ENCODE data around the gene PSMA4.
"Not testable (repeated sequence)": the region's sequence is repeated elsewhere in the genome, so short reads cannot be mapped to it uniquely, and the experiment has no call there.

The PSMA4 gene

GRCh38 chr15:78536134-78536533, 4.1 kb upstream of the PSMA4 start:
- H3K4me3 ChIP-seq (ENCODE audit: insufficient read depth in 1 of 2, low read depth in 1 of 2, low read length in 2 of 2): no peak overlapping the region
- H4K8ac ChIP-seq (ENCODE audit: low read length): no peak overlapping the region
- H3K9ac ChIP-seq (ENCODE audit: low read length): no peak overlapping the region
- H2BK5ac ChIP-seq (ENCODE audit: low read depth, low read length, poor library complexity, severe bottlenecking): no peak overlapping the region
- no peak overlapping the region for H3K18ac ChIP-seq (ENCODE audit: low read depth in 1 of 2, low read length in 2 of 2)
- H2BK15ac ChIP-seq (ENCODE audit: low read depth, poor library complexity, severe bottlenecking): no peak overlapping the region
- H3K27me3 ChIP-seq (ENCODE audit: control insufficient read depth in 1 of 2, insufficient read depth in 1 of 2, low read length in 2 of 2): no peaks in the 10 kb centered on the region
- no peak overlapping the region for H3K14ac ChIP-seq (ENCODE audit: low read length in 2 of 2)
- H3K79me1 ChIP-seq (replicated peaks; ENCODE audit: low read length, poor library complexity, severe bottlenecking): no peaks in the 10 kb centered on the region
- no peak overlapping the region for H2BK120ac ChIP-seq (ENCODE audit: low read depth, low read length)
- no peak overlapping the region for H3K23ac ChIP-seq (ENCODE audit: low read length in 2 of 2)
- 79% methylated on average over 1 of the region's 1 CpG for WGBS
- H3K4ac ChIP-seq (ENCODE audit: low read depth in 1 of 2, low read length in 2 of 2): no peak overlapping the region
- no peak overlapping the region for H3K27ac ChIP-seq (ENCODE audit: low read length, poor library complexity, severe bottlenecking)
- no peaks in the 10 kb centered on the region for H3K36me3 ChIP-seq (ENCODE audit: control insufficient read depth in 1 of 2, insufficient read depth in 2 of 2, low read depth in 1 of 2, low read length in 2 of 2)
- H3K4me2 ChIP-seq (ENCODE audit: low read length, poor library complexity, severe bottlenecking): no peak overlapping the region
- H2AK5ac ChIP-seq (ENCODE audit: low read length, severe bottlenecking): no peak overlapping the region
- no peak overlapping the region for H2BK12ac ChIP-seq (ENCODE audit: low read length in 2 of 2)
- DNase-seq: peak; percentile 56
- no peak overlapping the region for H4K91ac ChIP-seq (ENCODE audit: low read length)
- H3K9me3 ChIP-seq (ENCODE audit: control insufficient read depth, low read length): no peaks in the 10 kb centered on the region
- no peak overlapping the region for H2AFZ ChIP-seq (ENCODE audit: low read depth, low read length)
- no peaks in the 10 kb centered on the region for H3K4me1 ChIP-seq (ENCODE audit: control insufficient read depth, insufficient read depth, low read depth, low read length)

GRCh38 chr15:78537266-78537905, 2.9 kb upstream of the PSMA4 start:
- Histone ChIP-seq H3K79me1 (replicated peaks; ENCODE audit: low read length, poor library complexity, severe bottlenecking) (peaks cover 2% of the 10 kb centered on the region), H3K4me1 (ENCODE audit: control insufficient read depth, insufficient read depth, low read depth, low read length) (no peaks in the 10 kb centered on the region)

GRCh38 chr15:78538358-78538757, 1.9 kb upstream of the PSMA4 start:
- no peak overlapping the region for H3K14ac ChIP-seq (ENCODE audit: low read length in 2 of 2)
- DNase-seq: no peak
- no peak overlapping the region for H3K4me2 ChIP-seq (ENCODE audit: low read length, poor library complexity, severe bottlenecking)
- H2BK15ac ChIP-seq (ENCODE audit: low read depth, poor library complexity, severe bottlenecking): no peak overlapping the region
- no peak overlapping the region for H3K27ac ChIP-seq (ENCODE audit: low read length, poor library complexity, severe bottlenecking)
- H2BK120ac ChIP-seq (ENCODE audit: low read depth, low read length): no peak overlapping the region
- no peak overlapping the region for H2BK5ac ChIP-seq (ENCODE audit: low read depth, low read length, poor library complexity, severe bottlenecking)
- no peak overlapping the region for H3K23ac ChIP-seq (ENCODE audit: low read length in 2 of 2)
- no peak overlapping the region for H3K4ac ChIP-seq (ENCODE audit: low read depth in 1 of 2, low read length in 2 of 2)
- no peaks in the 10 kb centered on the region for H3K27me3 ChIP-seq (ENCODE audit: control insufficient read depth in 1 of 2, insufficient read depth in 1 of 2, low read length in 2 of 2)
- H4K8ac ChIP-seq (ENCODE audit: low read length): no peak overlapping the region
- H3K4me3 ChIP-seq (ENCODE audit: insufficient read depth in 1 of 2, low read depth in 1 of 2, low read length in 2 of 2): no peak overlapping the region
- H3K18ac ChIP-seq (ENCODE audit: low read depth in 1 of 2, low read length in 2 of 2): no peak overlapping the region
- no peaks in the 10 kb centered on the region for H3K9me3 ChIP-seq (ENCODE audit: control insufficient read depth, low read length)
- no peak overlapping the region for H2AFZ ChIP-seq (ENCODE audit: low read depth, low read length)
- H3K9ac ChIP-seq (ENCODE audit: low read length): no peak overlapping the region
- no peak overlapping the region for H2BK12ac ChIP-seq (ENCODE audit: low read length in 2 of 2)
- peaks cover 8% of the 10 kb centered on the region for H3K79me1 ChIP-seq (replicated peaks; ENCODE audit: low read length, poor library complexity, severe bottlenecking)
- 100% methylated on average over 1 of the region's 1 CpG for WGBS
- H3K36me3 ChIP-seq (ENCODE audit: control insufficient read depth in 1 of 2, insufficient read depth in 2 of 2, low read depth in 1 of 2, low read length in 2 of 2): peaks cover 3 to 17% of the 10 kb centered on the region in 2 experiments
- H4K91ac ChIP-seq (ENCODE audit: low read length): no peak overlapping the region
- no peak overlapping the region for H2AK5ac ChIP-seq (ENCODE audit: low read length, severe bottlenecking)
- peaks cover 3% of the 10 kb centered on the region for H3K4me1 ChIP-seq (ENCODE audit: control insufficient read depth, insufficient read depth, low read depth, low read length)

More at GRCh38 chr15:78537266-78537905, 2.9 kb upstream of the PSMA4 start:
- Histone ChIP-seq H2BK5ac (ENCODE audit: low read depth, low read length, poor library complexity, severe bottlenecking) (no peak overlapping the region), H3K4me2 (ENCODE audit: low read length, poor library complexity, severe bottlenecking) (no peak overlapping the region), H3K36me3 (ENCODE audit: control insufficient read depth in 1 of 2, insufficient read depth in 2 of 2, low read depth in 1 of 2, low read length in 2 of 2) (peaks cover 0 to 7% of the 10 kb centered on the region in 2 experiments), H3K4ac (ENCODE audit: low read depth in 1 of 2, low read length in 2 of 2) (no peak overlapping the region), H2AFZ (ENCODE audit: low read depth, low read length) (no peak overlapping the region), H3K23ac (ENCODE audit: low read length in 2 of 2) (no peak overlapping the region), H3K27me3 (ENCODE audit: control insufficient read depth in 1 of 2, insufficient read depth in 1 of 2, low read length in 2 of 2) (no peaks in the 10 kb centered on the region), H2BK120ac (ENCODE audit: low read depth, low read length) (no peak overlapping the region), H3K9ac (ENCODE audit: low read length) (peak overlapping the region; percentile 52), H2BK15ac (ENCODE audit: low read depth, poor library complexity, severe bottlenecking) (no peak overlapping the region), H2AK5ac (ENCODE audit: low read length, severe bottlenecking) (no peak overlapping the region), H3K4me3 (ENCODE audit: insufficient read depth in 1 of 2, low read depth in 1 of 2, low read length in 2 of 2) (no peak overlapping the region), H2BK12ac (ENCODE audit: low read length in 2 of 2) (no peak overlapping the region), H3K14ac (ENCODE audit: low read length in 2 of 2) (no peak overlapping the region), H3K9me3 (ENCODE audit: control insufficient read depth, low read length) (no peaks in the 10 kb centered on the region), H3K18ac (ENCODE audit: low read depth in 1 of 2, low read length in 2 of 2) (no peak overlapping the region), H4K8ac (ENCODE audit: low read length) (no peak overlapping the region), H3K27ac (ENCODE audit: low read length, poor library complexity, severe bottlenecking) (no peak overlapping the region), H4K91ac (ENCODE audit: low read length) (no peak overlapping the region)
- DNase-seq: no peak
- 87% methylated on average over 4 of the region's 5 CpGs for WGBS

- H3K27me3 ChIP-seq (ENCODE audit: control insufficient read depth in 1 of 2, insufficient read depth in 1 of 2, low read length in 2 of 2); H3K23ac ChIP-seq (ENCODE audit: low read length in 2 of 2); H3K9me3 ChIP-seq (ENCODE audit: control insufficient read depth, low read length); H4K8ac ChIP-seq (ENCODE audit: low read length); DNase-seq; H2BK15ac ChIP-seq (ENCODE audit: low read depth, poor library complexity, severe bottlenecking); H2BK120ac ChIP-seq (ENCODE audit: low read depth, low read length); H4K91ac ChIP-seq (ENCODE audit: low read length); H2BK12ac ChIP-seq (ENCODE audit: low read length in 2 of 2); H3K4me1 ChIP-seq (ENCODE audit: control insufficient read depth, insufficient read depth, low read depth, low read length); H2BK5ac ChIP-seq (ENCODE audit: low read depth, low read length, poor library complexity, severe bottlenecking); H2AK5ac ChIP-seq (ENCODE audit: low read length, severe bottlenecking): not testable (repeated sequence)
- Histone ChIP-seq H3K27ac (ENCODE audit: low read length, poor library complexity, severe bottlenecking) (peak overlapping the region; percentile 14), H3K4me2 (ENCODE audit: low read length, poor library complexity, severe bottlenecking) (peak overlapping the region; percentile 96), H3K14ac (ENCODE audit: low read length in 2 of 2) (peak overlapping the region in 1 of 2 experiments; percentile 98), H3K36me3 (ENCODE audit: control insufficient read depth in 1 of 2, insufficient read depth in 2 of 2, low read depth in 1 of 2, low read length in 2 of 2) (peaks cover 7 to 29% of the 10 kb centered on the region in 2 experiments), H3K79me1 (replicated peaks; ENCODE audit: low read length, poor library complexity, severe bottlenecking) (peaks cover 10% of the 10 kb centered on the region), H3K4me3 (ENCODE audit: insufficient read depth in 1 of 2, low read depth in 1 of 2, low read length in 2 of 2) (peak overlapping the region in 1 of 2 experiments; percentile 97), H2AFZ (ENCODE audit: low read depth, low read length) (peak overlapping the region; percentile 95), H3K18ac (ENCODE audit: low read depth in 1 of 2, low read length in 2 of 2) (peak overlapping the region; percentile 15 to 96), H3K4ac (ENCODE audit: low read depth in 1 of 2, low read length in 2 of 2) (peak overlapping the region; percentile 54 to 92), H3K9ac (ENCODE audit: low read length) (peak overlapping the region; percentile 98)
- 97% methylated on average over 17 of the region's 18 CpGs for WGBS
Observed at GRCh38 chr15:78539464-78540140, 642 bp upstream of the PSMA4 start.
